ENCODE data around the gene ADRA2B. TPM values are rescaled to one million over a fixed set of nuclear protein-coding genes. Genes with fewer than 3 reads are reported as not detected.

Gene ADRA2B
- total RNA-seq, 1 donor from 2014 or later = not detected

GRCh38 chr2:96113951-96114350 is 2.4 kb downstream of the ADRA2B start:
- FAIRE-seq = no peak

GRCh38 chr2:96113367-96113677 is 3.0 kb downstream of the ADRA2B start:
- Histone ChIP-seq H3K4me3 (ENCODE audit: low read depth, low read length) (no peak overlapping the region), H3K36me3 (ENCODE audit: control insufficient read depth, insufficient read depth, low read length) (no peaks in the 10 kb centered on the region), H3K27me3 (ENCODE audit: control insufficient read depth, insufficient read depth, low read length) (peaks cover 14% of the 10 kb centered on the region)
- TF ChIP-seq CTCF (IDR thresholded peaks at IDR 0.05; ENCODE audit: insufficient read depth, low read length, severe bottlenecking) = no peak
- DNase-seq (ENCODE audit: low read depth) (no peak), FAIRE-seq (no peak)

More at GRCh38 chr2:96113951-96114350, 2.4 kb downstream of the ADRA2B start:
- Histone ChIP-seq H3K36me3 (ENCODE audit: control insufficient read depth, insufficient read depth, low read length) (no peaks in the 10 kb centered on the region), H3K27me3 (ENCODE audit: control insufficient read depth, insufficient read depth, low read length) (peaks cover 14% of the 10 kb centered on the region), H3K4me3 (ENCODE audit: low read depth, low read length) (no peak overlapping the region)
- no peak for DNase-seq (ENCODE audit: low read depth)
- TF ChIP-seq CTCF (IDR thresholded peaks at IDR 0.05; ENCODE audit: insufficient read depth, low read length, severe bottlenecking) = no peak

GRCh38 chr2:96112501-96113366 is 3.6 kb downstream of the ADRA2B start:
- no peak overlapping the region for H3K4me3 ChIP-seq (ENCODE audit: low read depth, low read length)
- DNase-seq (ENCODE audit: low read depth) (no peak), FAIRE-seq (no peak)
- H3K36me3 ChIP-seq (ENCODE audit: control insufficient read depth, insufficient read depth, low read length) = no peaks in the 10 kb centered on the region
- TF ChIP-seq CTCF (IDR thresholded peaks at IDR 0.05; ENCODE audit: insufficient read depth, low read length, severe bottlenecking) = no peak
- peaks cover 9% of the 10 kb centered on the region for H3K27me3 ChIP-seq (ENCODE audit: control insufficient read depth, insufficient read depth, low read length)

GRCh38 chr2:96111823-96112500 is 4.4 kb downstream of the ADRA2B start:
- Histone ChIP-seq H3K4me3 (ENCODE audit: low read depth, low read length) (no peak overlapping the region), H3K27me3 (ENCODE audit: control insufficient read depth, insufficient read depth, low read length) (peaks cover 4% of the 10 kb centered on the region), H3K36me3 (ENCODE audit: control insufficient read depth, insufficient read depth, low read length) (no peaks in the 10 kb centered on the region)
- no peak for TF ChIP-seq CTCF (IDR thresholded peaks at IDR 0.05; ENCODE audit: insufficient read depth, low read length, severe bottlenecking)
- peak; percentile 9 for DNase-seq (ENCODE audit: low read depth)
- FAIRE-seq = peak; percentile 7

- peaks cover 4% of the 10 kb centered on the region for H3K27me3 ChIP-seq (ENCODE audit: control insufficient read depth, insufficient read depth, low read length)
- no peaks in the 10 kb centered on the region for H3K36me3 ChIP-seq (ENCODE audit: control insufficient read depth, insufficient read depth, low read length)
- no peak for FAIRE-seq
- H3K4me3 ChIP-seq (ENCODE audit: low read depth, low read length) = no peak overlapping the region
- no peak for DNase-seq (ENCODE audit: low read depth)
- TF ChIP-seq CTCF (IDR thresholded peaks at IDR 0.05; ENCODE audit: insufficient read depth, low read length, severe bottlenecking) = no peak
Measured at GRCh38 chr2:96111257-96111640, 5.1 kb downstream of the ADRA2B start.

All from bronchial epithelial cell (primary cell).